ENCODE results near the gene NDUFS1.

DNA sequence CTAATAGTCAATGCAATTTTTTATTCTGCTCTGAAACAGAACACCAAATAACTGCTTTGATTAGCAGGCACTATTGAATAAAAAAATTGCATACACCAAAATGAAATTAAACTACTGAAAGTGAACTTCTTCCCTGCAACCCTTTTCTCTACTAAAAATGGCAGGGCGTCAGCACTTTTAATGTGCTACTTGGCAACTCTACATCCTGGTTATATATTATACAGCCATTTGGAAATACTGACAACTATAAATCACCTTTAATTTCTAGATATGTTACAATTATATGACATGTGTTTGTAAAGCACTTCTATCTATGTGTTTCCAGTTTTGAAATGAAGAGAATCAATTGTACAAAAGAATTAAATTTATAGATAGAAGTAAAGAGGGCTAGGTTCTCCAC lies 9.9 kb downstream of the NDUFS1 start:
- TF ChIP-seq, protein P1, sequence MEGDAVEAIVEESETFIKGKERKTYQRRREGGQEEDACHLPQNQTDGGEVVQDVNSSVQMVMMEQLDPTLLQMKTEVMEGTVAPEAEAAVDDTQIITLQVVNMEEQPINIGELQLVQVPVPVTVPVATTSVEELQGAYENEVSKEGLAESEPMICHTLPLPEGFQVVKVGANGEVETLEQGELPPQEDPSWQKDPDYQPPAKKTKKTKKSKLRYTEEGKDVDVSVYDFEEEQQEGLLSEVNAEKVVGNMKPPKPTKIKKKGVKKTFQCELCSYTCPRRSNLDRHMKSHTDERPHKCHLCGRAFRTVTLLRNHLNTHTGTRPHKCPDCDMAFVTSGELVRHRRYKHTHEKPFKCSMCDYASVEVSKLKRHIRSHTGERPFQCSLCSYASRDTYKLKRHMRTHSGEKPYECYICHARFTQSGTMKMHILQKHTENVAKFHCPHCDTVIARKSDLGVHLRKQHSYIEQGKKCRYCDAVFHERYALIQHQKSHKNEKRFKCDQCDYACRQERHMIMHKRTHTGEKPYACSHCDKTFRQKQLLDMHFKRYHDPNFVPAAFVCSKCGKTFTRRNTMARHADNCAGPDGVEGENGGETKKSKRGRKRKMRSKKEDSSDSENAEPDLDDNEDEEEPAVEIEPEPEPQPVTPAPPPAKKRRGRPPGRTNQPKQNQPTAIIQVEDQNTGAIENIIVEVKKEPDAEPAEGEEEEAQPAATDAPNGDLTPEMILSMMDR (IDR thresholded peaks at IDR 0.05) = no peak
- no peak for TF ChIP-seq POLR2A (IDR thresholded peaks at IDR 0.05)

All from right lobe of liver (tissue), 4 donors.